Lower lobe of right lung (tissue), 2 donors: Measurements from ENCODE around the gene F5. TPM values are rescaled to one million over a fixed set of nuclear protein-coding genes. Genes with fewer than 3 reads are reported as not detected.

Experiments
- ATAC-seq, 2 donors: fragments of 200-7000 bp; cut with Tn5 transposase; one replicate each; pipeline ENCODE4 v1.9.1; 2020 to 2022; ENCODE audit warnings: mild to moderate bottlenecking in 2 of 2, moderate library complexity in 2 of 2
- DNase-seq: peaks from one replicate; pipeline ENCODE4 v3.0.0-alpha.2; 2020
- H3K27ac ChIP-seq: fragments of 200-600 bp; one replicate; pipeline ENCODE4 v1.8.0; 2022
- H3K27me3 ChIP-seq: fragments of 200-600 bp; one replicate; pipeline ENCODE4 v1.8.0; 2022; ENCODE audit warnings: low read depth
- H3K36me3 ChIP-seq: fragments of 200-600 bp; one replicate; pipeline ENCODE4 v1.8.0; 2022; ENCODE audit warnings: mild to moderate bottlenecking
- H3K4me1 ChIP-seq: fragments of 200-600 bp; one replicate; pipeline ENCODE4 v1.8.0; 2022
- H3K4me3 ChIP-seq: fragments of 200-600 bp; one replicate; pipeline ENCODE4 v1.8.0; 2022; ENCODE audit warnings: mild to moderate bottlenecking
- H3K9me3 ChIP-seq: fragments of 200-600 bp; one replicate; pipeline ENCODE4 v1.8.0; 2022
- intact Hi-C: fragments of 100-400 bp; cut with DNase I; formaldehyde crosslinking; loops from one replicate; pipeline ENCODE4 v1.11.0; 2022
- total RNA-seq: library from RNA; stranded (reverse); fragmentation: NEBNext Ultra II Directional; extraction: Animal tissue kit (Norgen Biotek cat#: 25700); gene quantifications from one replicate; pipeline ENCODE4 v1.2.1, GENCODE V29; 2021
- TF ChIP-seq, protein P1 (sequence below): fragments of 200-600 bp; IDR thresholded peaks from one replicate; pipeline ENCODE4 v1.8.0; 2022; ENCODE audit warnings: antibody characterized with exemption, mild to moderate bottlenecking
- donor health status: DM: no; HTN: yes; CAD: no; lungs with severe emphysema.

Gene F5
- total RNA-seq, 1 donor from 2014 or later: 4.2 TPM

DNA sequence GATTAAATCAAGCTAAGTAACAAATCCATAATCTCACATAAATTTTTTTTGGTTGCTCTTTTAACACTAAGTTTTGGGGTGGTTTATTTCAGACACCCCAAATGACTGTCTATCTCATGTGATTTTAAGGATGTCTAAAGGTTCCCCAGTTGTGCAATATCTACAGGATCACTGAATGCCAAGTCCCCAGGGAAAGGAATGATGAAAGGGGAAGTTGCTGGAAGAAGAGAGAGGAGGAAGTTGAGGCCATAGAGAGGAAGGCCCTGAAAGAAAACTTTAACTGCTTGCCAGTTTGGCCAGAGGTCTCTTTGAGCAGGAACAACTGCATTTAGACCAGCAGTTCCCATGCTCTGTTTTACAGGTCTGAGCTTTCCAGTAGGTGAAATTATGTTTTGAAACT is 73.1 kb downstream of the F5 start:
- no peak overlapping the region for H3K4me3 ChIP-seq
- intact Hi-C loops: no loop called here
- no peak for DNase-seq
- no peak overlapping the region for H3K27ac ChIP-seq
- H3K9me3 ChIP-seq: no peaks in the 10 kb centered on the region
- peaks cover 11% of the 10 kb centered on the region for H3K4me1 ChIP-seq
- ATAC-seq: peak in 1 of 2 donors; percentile 61
- TF ChIP-seq, protein P1, sequence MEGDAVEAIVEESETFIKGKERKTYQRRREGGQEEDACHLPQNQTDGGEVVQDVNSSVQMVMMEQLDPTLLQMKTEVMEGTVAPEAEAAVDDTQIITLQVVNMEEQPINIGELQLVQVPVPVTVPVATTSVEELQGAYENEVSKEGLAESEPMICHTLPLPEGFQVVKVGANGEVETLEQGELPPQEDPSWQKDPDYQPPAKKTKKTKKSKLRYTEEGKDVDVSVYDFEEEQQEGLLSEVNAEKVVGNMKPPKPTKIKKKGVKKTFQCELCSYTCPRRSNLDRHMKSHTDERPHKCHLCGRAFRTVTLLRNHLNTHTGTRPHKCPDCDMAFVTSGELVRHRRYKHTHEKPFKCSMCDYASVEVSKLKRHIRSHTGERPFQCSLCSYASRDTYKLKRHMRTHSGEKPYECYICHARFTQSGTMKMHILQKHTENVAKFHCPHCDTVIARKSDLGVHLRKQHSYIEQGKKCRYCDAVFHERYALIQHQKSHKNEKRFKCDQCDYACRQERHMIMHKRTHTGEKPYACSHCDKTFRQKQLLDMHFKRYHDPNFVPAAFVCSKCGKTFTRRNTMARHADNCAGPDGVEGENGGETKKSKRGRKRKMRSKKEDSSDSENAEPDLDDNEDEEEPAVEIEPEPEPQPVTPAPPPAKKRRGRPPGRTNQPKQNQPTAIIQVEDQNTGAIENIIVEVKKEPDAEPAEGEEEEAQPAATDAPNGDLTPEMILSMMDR: no peak
- H3K27me3 ChIP-seq: no peaks in the 10 kb centered on the region
- no peaks in the 10 kb centered on the region for H3K36me3 ChIP-seq

DNA sequence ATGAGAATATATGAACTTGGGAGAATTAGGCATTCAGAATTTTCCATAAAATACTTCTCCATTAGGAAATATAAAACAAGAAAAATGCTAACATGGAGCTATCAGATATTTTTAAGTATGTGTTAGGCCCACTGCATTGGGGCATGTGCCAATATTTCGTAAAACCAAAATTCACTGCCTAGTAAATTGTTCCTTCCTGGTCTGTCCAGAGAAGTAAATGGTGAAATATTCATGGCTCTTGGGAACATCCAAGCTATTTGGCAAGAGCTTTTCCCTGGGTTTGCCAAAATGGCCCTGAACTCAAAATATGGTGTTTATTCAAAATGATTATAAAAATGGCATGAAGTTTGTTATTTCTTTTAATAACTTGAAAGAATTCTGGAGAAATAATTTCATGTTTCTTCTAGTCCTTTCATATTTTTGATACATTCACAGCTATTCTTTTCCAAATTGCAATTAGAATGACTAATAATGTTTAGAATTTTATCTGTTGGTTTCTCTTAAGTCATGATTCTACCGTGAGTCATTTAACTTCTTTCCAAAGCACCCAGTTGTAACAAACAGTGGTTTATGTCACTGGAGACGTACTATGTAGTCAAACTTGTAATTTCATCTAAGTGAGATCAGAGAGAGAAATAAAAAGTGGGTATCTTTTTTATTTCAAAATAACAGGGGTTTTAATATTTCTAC is 74.8 kb downstream of the F5 start:
- no peaks in the 10 kb centered on the region for H3K9me3 ChIP-seq
- TF ChIP-seq, protein P1: no peak
- H3K4me1 ChIP-seq: peaks cover 13% of the 10 kb centered on the region
- no peaks in the 10 kb centered on the region for H3K36me3 ChIP-seq
- H3K27ac ChIP-seq: no peak overlapping the region
- ATAC-seq: peak; percentile 55 to 68
- no peaks in the 10 kb centered on the region for H3K27me3 ChIP-seq
- no peak overlapping the region for H3K4me3 ChIP-seq
- intact Hi-C loops: no loop called here
- no peak for DNase-seq

DNA sequence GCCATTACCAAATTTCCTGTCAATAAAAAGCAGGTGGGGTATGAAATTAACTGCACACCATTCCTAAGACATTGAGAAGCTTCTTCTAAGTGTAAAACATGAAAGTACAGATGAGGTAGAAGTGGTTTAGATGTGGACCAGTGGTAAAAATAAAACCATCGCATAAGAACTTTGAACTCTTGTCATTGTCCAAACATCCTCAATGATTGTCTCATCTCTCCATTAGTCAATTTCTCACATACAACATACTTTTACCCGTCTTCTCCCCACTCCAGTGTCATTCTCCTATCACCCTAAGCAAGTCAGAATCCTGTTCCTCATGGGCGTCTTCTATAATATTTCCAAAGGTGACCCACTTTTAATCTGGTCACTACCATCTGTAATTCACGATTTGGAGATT is 76.2 kb downstream of the F5 start:
- TF ChIP-seq, protein P1: no peak
- H3K4me1 ChIP-seq: peaks cover 13% of the 10 kb centered on the region
- intact Hi-C loops: no loop called here
- ATAC-seq (no peak), DNase-seq (no peak)
- no peaks in the 10 kb centered on the region for H3K27me3 ChIP-seq
- no peaks in the 10 kb centered on the region for H3K36me3 ChIP-seq
- H3K4me3 ChIP-seq: no peak overlapping the region
- H3K9me3 ChIP-seq: no peaks in the 10 kb centered on the region
- H3K27ac ChIP-seq: no peak overlapping the region

DNA sequence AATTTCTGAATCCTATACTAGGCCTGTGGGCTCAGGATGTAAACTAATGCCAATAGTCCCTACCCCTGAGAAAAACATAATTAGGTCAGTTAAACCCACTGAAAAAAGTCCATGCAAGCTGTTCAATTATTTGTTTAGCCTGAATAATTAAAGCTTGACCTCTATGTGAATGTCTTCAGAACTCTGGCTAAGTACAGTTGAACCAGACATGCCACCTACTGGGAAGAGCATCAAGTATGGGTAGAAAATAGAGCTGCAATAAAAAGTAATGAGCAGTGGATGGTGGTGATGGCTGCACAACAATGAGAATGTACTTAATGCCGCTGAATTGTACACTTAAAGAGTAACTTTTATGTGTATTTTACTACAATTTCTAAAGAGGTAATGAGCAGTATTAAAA is 76.9 kb downstream of the F5 start:
- Histone ChIP-seq H3K27ac (no peak overlapping the region), H3K27me3 (no peaks in the 10 kb centered on the region), H3K36me3 (no peaks in the 10 kb centered on the region), H3K4me1 (peaks cover 13% of the 10 kb centered on the region), H3K4me3 (no peak overlapping the region), H3K9me3 (no peaks in the 10 kb centered on the region)
- TF ChIP-seq, protein P1: no peak
- intact Hi-C loops: no loop called here
- no peak for DNase-seq
- ATAC-seq: peak in 1 of 2 donors; percentile 59

DNA sequence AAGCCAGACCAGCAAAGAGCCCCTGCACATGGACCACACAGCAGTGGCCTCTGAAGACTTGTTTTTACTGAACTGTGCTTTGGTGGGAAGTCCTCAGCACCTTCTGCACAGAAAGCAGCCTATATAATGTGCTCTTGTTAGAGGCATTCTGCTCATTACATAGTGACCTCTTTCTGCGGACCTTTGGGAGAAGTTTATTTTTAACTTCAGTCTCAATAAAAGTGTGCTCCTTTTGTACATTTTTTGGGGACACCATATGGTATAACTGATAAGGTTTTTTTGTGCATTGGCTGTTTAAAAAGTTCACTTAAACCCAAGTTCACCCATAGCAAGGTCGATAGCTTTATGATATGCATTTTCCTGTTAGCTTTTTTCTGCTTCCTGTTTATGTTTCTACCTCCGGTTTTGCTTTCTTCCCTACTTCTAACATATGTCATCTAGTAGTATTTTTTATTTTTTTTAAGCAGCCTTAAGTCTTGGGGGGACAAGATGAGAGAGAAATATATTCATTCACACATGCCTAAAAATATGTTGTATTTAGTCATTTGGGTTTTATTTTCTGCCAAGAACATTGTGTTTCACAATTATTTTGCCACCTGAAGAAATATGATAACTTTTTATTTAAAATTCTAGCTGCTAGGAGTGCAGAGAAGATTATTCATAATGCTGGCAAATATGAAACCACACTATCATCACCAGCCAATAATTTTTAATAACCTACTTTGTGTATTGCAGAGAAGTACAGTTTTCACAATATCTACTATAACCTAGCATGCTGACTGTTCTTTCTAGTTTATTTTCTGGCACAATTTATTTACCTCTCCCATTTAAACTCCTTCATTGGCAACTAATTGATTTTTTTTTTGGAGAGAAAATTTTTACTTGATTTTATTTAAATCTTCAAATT is 77.6 kb downstream of the F5 start:
- Histone ChIP-seq H3K4me1 (peaks cover 13% of the 10 kb centered on the region), H3K27ac (no peak overlapping the region), H3K4me3 (no peak overlapping the region), H3K36me3 (no peaks in the 10 kb centered on the region), H3K9me3 (no peaks in the 10 kb centered on the region), H3K27me3 (no peaks in the 10 kb centered on the region)
- ATAC-seq (no peak), DNase-seq (no peak)
- TF ChIP-seq, protein P1: no peak
- intact Hi-C loops: no loop called here
